Epithelial cell of proximal tubule (primary cell): Measurements from ENCODE around the gene ENOX1. TPM values are rescaled to one million over a fixed set of nuclear protein-coding genes. Genes with fewer than 3 reads are reported as not detected.

ENCODE experiments used
- DNase-seq: peaks from one replicate; pipeline ENCODE4 v3.0.0-alpha.2; 2011; ENCODE audit warnings: low read depth
- H3K4me3 ChIP-seq: 2 replicates; pipeline ENCODE4 v1.5.1; 2011; ENCODE audit warnings: low read depth, mild to moderate bottlenecking, low read length
- total RNA-seq: library from RNA; depleted of rRNA; stranded (reverse); fragments of >200 nt; gene quantifications from 2 replicates; pipeline ENCODE4 v1.2.3, GENCODE V29; 2015
- TF ChIP-seq, protein P1 (sequence below): conservative IDR thresholded peaks from 2 replicates; pipeline ENCODE4 v1.5.1; 2012; ENCODE audit warnings: low read depth, mild to moderate bottlenecking, low read length

The ENOX1 gene
- total RNA-seq, 1 donor from 2014 or later, result 0.17 TPM

- no peak overlapping the region for H3K4me3 ChIP-seq
- TF ChIP-seq, protein P1, sequence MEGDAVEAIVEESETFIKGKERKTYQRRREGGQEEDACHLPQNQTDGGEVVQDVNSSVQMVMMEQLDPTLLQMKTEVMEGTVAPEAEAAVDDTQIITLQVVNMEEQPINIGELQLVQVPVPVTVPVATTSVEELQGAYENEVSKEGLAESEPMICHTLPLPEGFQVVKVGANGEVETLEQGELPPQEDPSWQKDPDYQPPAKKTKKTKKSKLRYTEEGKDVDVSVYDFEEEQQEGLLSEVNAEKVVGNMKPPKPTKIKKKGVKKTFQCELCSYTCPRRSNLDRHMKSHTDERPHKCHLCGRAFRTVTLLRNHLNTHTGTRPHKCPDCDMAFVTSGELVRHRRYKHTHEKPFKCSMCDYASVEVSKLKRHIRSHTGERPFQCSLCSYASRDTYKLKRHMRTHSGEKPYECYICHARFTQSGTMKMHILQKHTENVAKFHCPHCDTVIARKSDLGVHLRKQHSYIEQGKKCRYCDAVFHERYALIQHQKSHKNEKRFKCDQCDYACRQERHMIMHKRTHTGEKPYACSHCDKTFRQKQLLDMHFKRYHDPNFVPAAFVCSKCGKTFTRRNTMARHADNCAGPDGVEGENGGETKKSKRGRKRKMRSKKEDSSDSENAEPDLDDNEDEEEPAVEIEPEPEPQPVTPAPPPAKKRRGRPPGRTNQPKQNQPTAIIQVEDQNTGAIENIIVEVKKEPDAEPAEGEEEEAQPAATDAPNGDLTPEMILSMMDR, result no peak
- no peak for DNase-seq
These were observed 88.8 kb downstream of the ENOX1 start for GRCh38 chr13:43698009-43698408.

GRCh38 chr13:43697323-43697722, 89.4 kb downstream of the ENOX1 start:
- no peak for DNase-seq
- H3K4me3 ChIP-seq, result no peak overlapping the region
- TF ChIP-seq, protein P1, result no peak

- no peak for DNase-seq
- H3K4me3 ChIP-seq, result no peak overlapping the region
- TF ChIP-seq, protein P1, result no peak
These were observed 92.6 kb downstream of the ENOX1 start for GRCh38 chr13:43694146-43694664.

GRCh38 chr13:43693639-43694038, 93.1 kb downstream of the ENOX1 start:
- TF ChIP-seq, protein P1, result no peak
- DNase-seq, result no peak

GRCh38 chr13:43688227-43688907, 98.4 kb downstream of the ENOX1 start:
- DNase-seq, result no peak
- TF ChIP-seq, protein P1, result no peak
- no peak overlapping the region for H3K4me3 ChIP-seq

More at GRCh38 chr13:43693639-43694038, 93.1 kb downstream of the ENOX1 start:
- H3K4me3 ChIP-seq, result no peak overlapping the region

- no peak overlapping the region for H3K4me3 ChIP-seq
- no peak for DNase-seq
These were observed 99.7 kb downstream of the ENOX1 start for GRCh38 chr13:43687038-43687437.

More at GRCh38 chr13:43687038-43687437, 99.7 kb downstream of the ENOX1 start:
- TF ChIP-seq, protein P1, result no peak
